IMR-90 (cell line): ENCODE data around the gene TMPRSS6.

ENCODE experiments used
- BHLHE40 ChIP-seq: fragments of 150-350 bp; IDR thresholded peaks from 2 replicates; pipeline ENCODE4 v1.6.1; 2016; ENCODE audit warnings: mild to moderate bottlenecking, low read depth, low read length
- CEBPB ChIP-seq: IDR thresholded peaks from 2 replicates; pipeline ENCODE4 v1.6.1; 2012; ENCODE audit warnings: low read depth, low read length, improper control_type of control experiment
- CTCF ChIP-seq: conservative IDR thresholded peaks from 2 replicates; pipeline ENCODE4 v1.5.1; 2012; ENCODE audit warnings: mild to moderate bottlenecking, low read depth, low read length, improper control_type of control experiment
- FOS ChIP-seq: fragments of 150-350 bp; IDR thresholded peaks from 2 replicates; pipeline ENCODE4 v1.6.1; 2016; ENCODE audit warnings: low read depth, low read length
- MAFK ChIP-seq: IDR thresholded peaks from 2 replicates; pipeline ENCODE4 v1.6.1; 2012; ENCODE audit warnings: low read depth, low read length, improper control_type of control experiment
- MAZ ChIP-seq: IDR thresholded peaks from 2 replicates; pipeline ENCODE4 v1.6.1; 2012; ENCODE audit warnings: low read depth, mild to moderate bottlenecking, low read length, improper control_type of control experiment, moderate library complexity, borderline replicate concordance
- NFE2L2 ChIP-seq: fragments of 150-350 bp; IDR thresholded peaks from 2 replicates; pipeline ENCODE4 v1.6.1; 2016; ENCODE audit warnings: low read depth, mild to moderate bottlenecking, low read length
- POLR2A ChIP-seq: IDR thresholded peaks from 2 replicates; pipeline ENCODE4 v1.6.1; 2012; ENCODE audit warnings: mild to moderate bottlenecking, low read depth, low read length
- RAD21 ChIP-seq: IDR thresholded peaks from 2 replicates; pipeline ENCODE4 v1.6.1; 2012; ENCODE audit warnings: low read length, improper control_type of control experiment
- RCOR1 ChIP-seq: IDR thresholded peaks from 2 replicates; pipeline ENCODE4 v1.6.1; 2012; ENCODE audit warnings: mild to moderate bottlenecking, low read length, improper control_type of control experiment; ENCODE audit not compliant: insufficient replicate concordance
- RFX5 ChIP-seq: IDR thresholded peaks from 2 replicates; pipeline ENCODE4 v1.8.0; 2012; ENCODE audit warnings: low read depth, mild to moderate bottlenecking, low read length, moderate library complexity
- SMC3 ChIP-seq: fragments of 150-350 bp; IDR thresholded peaks from 2 replicates; pipeline ENCODE4 v1.6.1; 2016; ENCODE audit warnings: low read depth, mild to moderate bottlenecking, antibody characterized with exemption, low read length, moderate library complexity
- USF2 ChIP-seq: fragments of 150-350 bp; IDR thresholded peaks from 2 replicates; pipeline ENCODE4 v1.6.1; 2017; ENCODE audit warnings: mild to moderate bottlenecking, antibody characterized with exemption, low read length, low read depth
- TF ChIP-seq, protein P1 (sequence below): fragments of 150-350 bp; IDR thresholded peaks from 2 replicates; pipeline ENCODE4 v1.6.1; 2016; ENCODE audit warnings: low read depth, mild to moderate bottlenecking, low read length, moderate library complexity, borderline replicate concordance

- TF ChIP-seq CTCF = no peak
- no peak for TF ChIP-seq RFX5
- TF ChIP-seq NFE2L2 = no peak
- no peak for TF ChIP-seq RAD21
- no peak for TF ChIP-seq BHLHE40
- TF ChIP-seq SMC3 = no peak
- TF ChIP-seq, protein P1, sequence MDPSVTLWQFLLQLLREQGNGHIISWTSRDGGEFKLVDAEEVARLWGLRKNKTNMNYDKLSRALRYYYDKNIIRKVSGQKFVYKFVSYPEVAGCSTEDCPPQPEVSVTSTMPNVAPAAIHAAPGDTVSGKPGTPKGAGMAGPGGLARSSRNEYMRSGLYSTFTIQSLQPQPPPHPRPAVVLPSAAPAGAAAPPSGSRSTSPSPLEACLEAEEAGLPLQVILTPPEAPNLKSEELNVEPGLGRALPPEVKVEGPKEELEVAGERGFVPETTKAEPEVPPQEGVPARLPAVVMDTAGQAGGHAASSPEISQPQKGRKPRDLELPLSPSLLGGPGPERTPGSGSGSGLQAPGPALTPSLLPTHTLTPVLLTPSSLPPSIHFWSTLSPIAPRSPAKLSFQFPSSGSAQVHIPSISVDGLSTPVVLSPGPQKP = no peak
- no peak for TF ChIP-seq USF2
- TF ChIP-seq POLR2A = no peak
- TF ChIP-seq RCOR1 = no peak
- TF ChIP-seq CEBPB = no peak
- TF ChIP-seq MAZ = no peak
- no peak for TF ChIP-seq MAFK
- TF ChIP-seq FOS = no peak
These were observed 35.0 kb downstream of the TMPRSS6 start for GRCh38 chr22:37074537-37074936.
